ENCODE results near the gene PPDPF.

Gene PPDPF

GRCh38 chr20:63500902-63501817 lies 19.4 kb upstream of the PPDPF start:
- no peak for DNase-seq

- DNase-seq: no peak
Measured at GRCh38 chr20:63501818-63502670, 18.5 kb upstream of the PPDPF start.

GRCh38 chr20:63502671-63503172 lies 17.8 kb upstream of the PPDPF start:
- DNase-seq: no peak

GRCh38 chr20:63503524-63503923 lies 17.0 kb upstream of the PPDPF start:
- DNase-seq: no peak

- no peak for DNase-seq
Measured at GRCh38 chr20:63504642-63505041, 15.9 kb upstream of the PPDPF start.

- DNase-seq: no peak
Measured at GRCh38 chr20:63505281-63505680, 15.3 kb upstream of the PPDPF start.

- no peak for DNase-seq
Measured at GRCh38 chr20:63505723-63506122, 14.8 kb upstream of the PPDPF start.

- DNase-seq: no peak
Measured at GRCh38 chr20:63507083-63507743, 13.4 kb upstream of the PPDPF start.

- DNase-seq: peak; percentile 12 to 47
Measured at GRCh38 chr20:63508072-63508768, 12.3 kb upstream of the PPDPF start.

GRCh38 chr20:63509088-63509564 lies 11.4 kb upstream of the PPDPF start:
- no peak for DNase-seq

GRCh38 chr20:63513207-63513606 lies 7.4 kb upstream of the PPDPF start:
- DNase-seq: no peak

- peak in 1 of 2 experiments; percentile 36 for DNase-seq
Measured at GRCh38 chr20:63514520-63514919, 6.0 kb upstream of the PPDPF start.

- no peak for DNase-seq
Measured at GRCh38 chr20:63517376-63518309, 2.9 kb upstream of the PPDPF start.

GRCh38 chr20:63518351-63518861 lies 2.2 kb upstream of the PPDPF start:
- no peak for DNase-seq

- DNase-seq: no peak
Measured at GRCh38 chr20:63518946-63519667, 1.5 kb upstream of the PPDPF start.

GRCh38 chr20:63519668-63520503 lies 679 bp upstream of the PPDPF start:
- DNase-seq: peak; percentile 11 to 32

- no peak for DNase-seq
Measured at GRCh38 chr20:63520934-63521601, 503 bp downstream of the PPDPF start.

GRCh38 chr20:63521602-63522001 lies 1.0 kb downstream of the PPDPF start:
- no peak for DNase-seq

Data from Kasumi-1 (cell line).